Activated CD4-positive, CD25-positive, alpha-beta regulatory T cell (primary cell): ENCODE measurements around the gene HGFAC.
"Not testable (repeated sequence)": the region's sequence is repeated elsewhere in the genome, so short reads cannot be mapped to it uniquely, and the experiment has no call there.

Experiments used
- DNase-seq, 4 experiments: peaks; one replicate each; lab custom pipeline; 2025; lab: John Stamatoyannopoulos, UW

The HGFAC gene

DNA sequence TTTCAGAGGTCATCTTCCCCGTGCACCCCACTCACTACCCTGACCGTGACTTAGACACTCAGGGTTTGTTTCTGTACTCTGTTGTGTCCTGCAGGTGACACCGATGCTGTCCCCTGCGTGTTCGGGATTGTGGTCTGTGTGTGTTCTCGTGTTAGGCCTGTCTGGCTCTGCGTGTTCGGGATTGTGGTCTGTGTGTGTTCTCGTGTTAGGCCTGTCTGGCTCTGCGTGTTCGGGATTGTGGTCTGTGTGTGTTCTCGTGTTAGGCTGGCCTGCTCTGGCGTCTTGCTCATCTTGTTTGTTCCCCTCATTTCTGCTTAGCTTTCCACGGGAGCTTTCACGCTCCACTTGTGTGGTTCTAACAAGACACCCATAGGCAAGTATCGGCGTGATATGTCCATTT lies 30.6 kb upstream of the HGFAC start:
- DNase-seq = not testable (repeated sequence)

DNA sequence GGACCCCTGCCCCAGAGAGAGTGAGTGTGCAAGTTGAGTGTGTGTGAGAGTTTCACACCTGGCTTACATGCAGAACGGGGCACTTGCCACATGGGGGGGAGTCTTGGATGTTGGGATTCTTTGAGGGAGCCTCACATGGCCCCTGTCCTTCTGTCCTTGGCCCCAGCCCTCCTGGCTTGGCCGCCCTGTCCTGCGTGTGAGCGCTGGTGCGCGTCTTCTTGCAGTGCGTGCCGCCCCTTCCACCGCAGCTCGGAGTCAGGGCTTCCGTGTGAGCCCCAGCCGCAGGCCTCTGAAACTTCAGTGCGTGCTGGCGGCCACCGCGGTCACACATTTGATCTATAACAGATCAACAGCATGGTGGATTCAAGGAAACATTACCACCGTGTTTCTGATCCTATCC lies 30.1 kb upstream of the HGFAC start:
- no peak for DNase-seq

DNA sequence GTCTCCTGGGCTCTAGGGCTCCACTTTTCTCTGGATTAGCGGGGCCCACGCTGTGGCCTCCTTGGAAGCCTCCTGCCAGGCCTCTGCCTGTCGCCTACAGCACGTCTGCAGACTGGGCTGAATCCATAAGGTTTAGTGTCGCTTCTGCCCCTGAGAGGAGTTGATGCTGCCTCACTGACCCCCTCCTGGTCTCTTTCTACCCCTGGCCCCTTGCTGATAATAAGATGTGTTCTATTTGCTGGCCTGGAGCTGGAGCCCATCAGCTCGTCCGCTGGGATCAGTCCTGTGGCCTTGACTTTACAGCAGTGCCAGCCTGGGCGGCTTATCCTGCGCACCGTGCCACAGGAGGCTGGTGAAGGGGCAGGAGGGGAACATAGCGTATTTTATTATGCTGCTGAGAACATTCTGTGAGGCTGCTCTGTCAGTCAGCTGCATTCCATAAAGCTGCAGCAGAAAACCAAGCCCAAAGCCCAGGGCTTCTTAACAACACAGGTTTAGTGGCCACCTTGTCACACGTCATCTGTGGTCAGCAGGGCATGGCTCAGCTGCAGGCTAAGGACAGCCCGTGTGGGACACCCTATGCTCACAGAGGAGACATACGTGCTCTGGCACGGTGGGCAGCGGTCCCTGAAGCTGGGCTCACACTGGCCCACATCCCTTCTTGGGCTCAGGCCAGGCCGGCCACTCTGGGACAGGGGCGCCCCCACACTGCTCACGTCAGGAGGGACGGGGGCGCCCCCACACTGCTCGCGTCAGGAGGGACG lies 29.3 kb upstream of the HGFAC start:
- DNase-seq = no peak

DNA sequence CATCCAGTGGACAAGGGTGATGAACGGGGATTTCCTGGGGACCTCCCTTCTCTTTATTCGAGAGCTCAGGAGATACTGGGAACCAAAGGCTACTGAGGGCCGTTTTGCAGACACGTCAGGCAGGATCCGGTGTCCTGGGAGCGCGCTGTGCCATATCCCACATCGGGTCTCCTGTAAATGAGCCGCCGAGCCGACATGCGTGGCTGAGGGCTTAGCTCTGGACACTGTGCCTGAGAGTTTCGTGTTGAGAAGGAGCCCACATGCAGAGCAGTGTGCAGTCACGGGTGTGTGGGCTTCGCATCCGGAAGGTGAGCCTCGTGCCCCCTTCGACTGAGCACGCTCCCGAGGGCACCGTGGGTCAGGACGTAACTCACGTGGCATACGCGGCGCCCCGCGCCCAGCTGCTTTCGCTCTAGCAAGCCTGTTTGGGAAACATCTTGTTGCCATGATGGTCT lies 28.5 kb upstream of the HGFAC start:
- no peak for DNase-seq

DNA sequence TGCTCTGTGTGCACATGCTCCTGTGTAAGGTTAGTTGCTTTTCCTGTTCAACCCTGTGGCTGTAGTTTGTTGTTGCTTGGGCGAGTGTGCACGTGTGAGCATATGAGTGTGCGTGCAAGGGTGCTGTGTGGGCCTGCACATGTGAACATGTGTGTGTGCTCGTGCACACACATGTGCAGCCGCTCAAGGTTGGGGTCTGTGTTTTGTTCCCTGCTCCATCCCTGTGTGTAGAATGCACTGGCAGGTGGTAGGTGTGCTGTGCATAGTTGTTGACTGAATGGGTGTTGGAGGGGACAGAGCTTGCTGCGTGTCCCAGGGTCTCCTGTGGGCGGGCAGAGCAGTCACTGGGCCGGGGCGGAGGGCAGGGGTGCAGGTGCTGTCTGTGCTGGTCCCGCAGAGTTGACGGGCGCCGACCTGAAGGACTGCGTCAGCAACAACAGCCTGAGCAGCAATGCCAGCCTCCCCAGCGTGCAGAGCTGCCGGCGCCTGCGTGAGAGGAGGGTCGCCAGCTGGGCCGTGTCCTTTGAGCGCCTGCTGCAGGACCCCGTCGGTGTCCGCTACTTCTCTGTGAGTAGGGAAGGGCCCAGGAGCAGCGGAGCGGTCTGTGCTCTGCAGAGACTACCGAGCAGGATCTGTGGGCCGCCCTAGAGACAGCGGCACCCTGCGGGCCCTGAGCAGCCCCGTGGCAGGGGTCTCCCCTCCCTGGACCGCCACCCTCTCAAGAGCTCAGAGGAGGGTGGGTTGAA lies 27.9 kb upstream of the HGFAC start:
- no peak for DNase-seq

DNA sequence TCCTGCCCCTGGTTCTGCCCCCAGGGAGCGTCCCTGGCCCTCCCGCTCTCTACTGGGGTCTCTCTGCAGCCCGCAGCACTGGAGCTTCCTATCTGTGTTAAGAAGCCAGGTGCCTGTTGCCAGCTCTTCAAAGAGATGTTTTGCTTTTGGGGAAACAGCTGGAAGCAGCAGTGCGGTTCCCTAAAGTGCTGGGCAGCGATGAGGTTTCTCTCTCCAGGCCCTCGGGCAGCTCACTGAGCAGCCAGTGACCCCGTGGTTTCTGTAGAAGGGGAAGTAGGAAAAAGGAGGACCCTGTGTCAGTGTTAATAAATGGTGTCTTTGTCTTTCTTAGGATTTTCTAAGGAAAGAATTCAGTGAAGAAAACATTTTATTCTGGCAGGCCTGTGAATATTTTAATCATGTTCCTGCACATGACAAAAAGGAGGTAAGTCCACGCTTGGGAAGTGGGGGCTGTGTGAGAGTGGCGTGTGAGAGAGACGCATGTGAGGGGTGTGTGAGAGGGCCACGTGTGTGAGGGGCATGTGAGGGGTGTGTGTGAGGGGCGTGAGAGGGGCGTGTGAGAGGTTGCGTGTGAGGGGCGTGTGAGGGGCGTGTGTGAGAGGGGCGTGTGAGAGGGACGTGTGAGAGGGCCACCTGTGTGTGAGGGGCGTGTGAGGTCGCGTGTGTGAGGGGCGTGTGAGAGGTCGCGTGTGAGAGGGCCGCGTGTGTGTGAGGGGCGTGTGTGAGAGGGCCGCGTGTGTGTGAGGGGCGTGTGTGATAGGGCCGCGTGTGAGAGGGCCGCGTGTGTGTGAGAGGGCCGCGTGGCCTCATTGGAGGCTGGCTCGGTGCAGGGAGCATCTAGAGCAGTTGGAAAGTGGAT lies 27.1 kb upstream of the HGFAC start:
- no peak for DNase-seq

DNA sequence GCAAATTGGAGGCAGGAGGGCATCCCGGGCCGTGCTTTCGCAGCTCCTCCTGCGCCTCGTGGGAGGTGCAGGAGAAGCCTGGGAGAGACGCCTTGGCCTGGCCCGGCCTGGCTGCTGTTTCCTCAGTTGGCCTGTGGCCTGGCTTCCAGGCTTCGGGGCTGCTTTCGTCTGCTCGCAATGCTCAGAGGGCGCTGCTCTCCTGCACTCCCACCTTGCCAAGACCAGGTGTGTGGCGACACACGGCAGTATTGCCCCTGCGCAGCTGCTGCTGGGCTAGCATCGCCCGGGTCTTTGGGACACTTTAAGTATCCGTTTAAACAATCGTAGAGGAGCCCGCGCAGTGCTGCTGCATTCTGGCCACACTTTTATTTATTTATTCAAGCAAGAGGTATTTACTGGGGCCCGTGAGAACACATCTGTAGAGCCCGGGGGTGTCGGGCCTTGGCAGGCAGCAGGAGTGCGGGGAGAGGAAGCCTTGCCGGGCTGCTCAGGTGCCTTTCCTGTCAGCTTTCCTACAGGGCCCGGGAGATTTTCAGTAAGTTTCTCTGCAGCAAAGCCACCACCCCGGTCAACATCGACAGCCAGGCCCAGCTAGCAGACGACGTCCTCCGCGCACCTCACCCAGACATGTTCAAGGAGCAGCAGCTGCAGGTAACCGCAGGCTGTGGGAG lies 26.2 kb upstream of the HGFAC start:
- no peak for DNase-seq

DNA sequence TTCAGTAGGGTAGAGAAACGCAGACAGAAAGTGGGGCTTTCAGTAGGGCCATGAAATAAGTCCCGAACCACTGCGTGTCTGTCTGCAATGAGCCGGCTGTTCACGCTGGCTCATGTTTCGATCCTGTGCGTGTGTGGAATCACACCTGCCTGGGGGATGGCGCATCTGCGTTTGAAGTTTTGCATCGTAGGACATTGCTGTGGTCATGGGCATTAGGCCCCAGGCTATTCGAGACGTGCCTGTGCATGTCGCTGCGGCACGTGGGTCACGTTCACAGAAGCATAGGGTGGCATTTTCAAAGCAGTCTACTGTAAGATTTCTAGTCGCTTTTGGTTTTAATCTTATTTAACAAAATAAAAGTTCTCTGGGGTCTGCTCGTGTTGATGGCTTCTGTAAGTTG lies 25.5 kb upstream of the HGFAC start:
- no peak for DNase-seq

DNA sequence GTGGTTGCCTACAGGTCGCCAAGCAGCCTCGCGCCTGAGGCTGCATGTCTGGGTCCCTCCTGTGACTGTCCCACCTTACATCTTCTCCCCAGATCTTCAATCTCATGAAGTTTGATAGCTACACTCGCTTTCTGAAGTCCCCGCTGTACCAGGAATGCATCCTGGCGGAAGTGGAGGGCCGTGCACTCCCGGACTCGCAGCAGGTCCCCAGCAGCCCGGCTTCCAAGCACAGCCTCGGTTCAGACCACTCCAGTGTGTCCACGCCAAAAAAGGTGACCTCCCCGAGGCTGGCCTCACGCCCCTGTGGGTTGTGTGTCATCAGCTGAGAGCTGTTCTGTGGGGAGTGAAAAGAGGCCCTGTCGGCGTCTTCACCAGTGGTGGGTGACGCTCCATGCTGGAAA lies 24.9 kb upstream of the HGFAC start:
- DNase-seq = no peak

DNA sequence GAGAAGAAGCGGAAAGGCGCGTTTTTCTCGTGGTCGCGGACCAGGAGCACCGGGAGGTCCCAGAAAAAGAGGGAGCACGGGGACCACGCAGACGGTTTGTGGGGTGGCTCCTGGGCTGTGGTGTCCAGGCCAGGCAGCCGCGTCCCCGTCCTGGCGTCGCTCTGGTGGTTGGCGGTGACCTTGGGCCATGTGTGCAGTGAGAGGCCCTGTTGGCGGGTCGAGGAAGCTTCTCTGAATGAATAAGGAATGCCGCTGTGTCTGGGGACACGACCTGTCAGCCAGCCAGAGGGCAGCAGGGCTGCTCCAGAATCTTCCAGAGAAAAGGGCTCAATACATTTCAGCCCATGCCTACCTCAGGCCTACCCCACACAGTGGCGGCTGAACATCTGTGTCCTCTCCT lies 24.3 kb upstream of the HGFAC start:
- DNase-seq = no peak

DNA sequence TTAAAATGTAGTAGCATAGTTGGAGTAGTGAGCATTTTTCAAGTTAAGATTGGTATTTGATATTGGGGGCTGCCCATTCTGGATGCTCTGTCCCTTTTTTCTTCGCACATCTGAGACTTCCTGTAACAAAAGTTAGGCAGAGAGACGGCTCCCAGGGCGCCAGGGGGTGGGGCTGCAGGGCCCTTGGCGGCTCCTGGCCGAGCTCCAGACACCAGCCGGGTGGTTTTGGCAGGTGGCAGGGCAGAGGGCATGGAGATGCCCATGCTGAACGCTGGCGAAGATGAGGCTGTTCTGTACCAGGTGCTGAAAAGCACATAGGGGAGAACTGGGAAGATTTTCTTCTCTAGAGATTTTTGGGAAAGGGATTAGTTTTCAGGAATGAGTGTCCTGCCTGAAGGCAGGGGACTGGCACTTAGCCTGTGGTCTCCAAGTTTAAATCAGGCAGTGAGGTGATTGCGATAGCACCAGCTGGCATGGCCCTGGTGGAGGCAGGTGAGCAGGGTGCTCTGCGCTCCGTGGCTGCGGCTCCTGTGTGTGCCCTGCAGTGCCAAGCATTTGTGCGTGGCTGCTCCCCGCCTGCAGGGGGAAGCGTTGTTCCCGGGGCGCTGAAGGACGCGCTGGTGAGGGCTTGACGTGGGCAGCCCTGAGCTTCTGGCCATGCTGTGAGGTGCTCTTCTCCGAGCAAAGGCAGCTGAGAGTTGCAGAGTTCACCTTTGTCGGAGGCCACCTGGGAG lies 23.6 kb upstream of the HGFAC start:
- no peak for DNase-seq

DNA sequence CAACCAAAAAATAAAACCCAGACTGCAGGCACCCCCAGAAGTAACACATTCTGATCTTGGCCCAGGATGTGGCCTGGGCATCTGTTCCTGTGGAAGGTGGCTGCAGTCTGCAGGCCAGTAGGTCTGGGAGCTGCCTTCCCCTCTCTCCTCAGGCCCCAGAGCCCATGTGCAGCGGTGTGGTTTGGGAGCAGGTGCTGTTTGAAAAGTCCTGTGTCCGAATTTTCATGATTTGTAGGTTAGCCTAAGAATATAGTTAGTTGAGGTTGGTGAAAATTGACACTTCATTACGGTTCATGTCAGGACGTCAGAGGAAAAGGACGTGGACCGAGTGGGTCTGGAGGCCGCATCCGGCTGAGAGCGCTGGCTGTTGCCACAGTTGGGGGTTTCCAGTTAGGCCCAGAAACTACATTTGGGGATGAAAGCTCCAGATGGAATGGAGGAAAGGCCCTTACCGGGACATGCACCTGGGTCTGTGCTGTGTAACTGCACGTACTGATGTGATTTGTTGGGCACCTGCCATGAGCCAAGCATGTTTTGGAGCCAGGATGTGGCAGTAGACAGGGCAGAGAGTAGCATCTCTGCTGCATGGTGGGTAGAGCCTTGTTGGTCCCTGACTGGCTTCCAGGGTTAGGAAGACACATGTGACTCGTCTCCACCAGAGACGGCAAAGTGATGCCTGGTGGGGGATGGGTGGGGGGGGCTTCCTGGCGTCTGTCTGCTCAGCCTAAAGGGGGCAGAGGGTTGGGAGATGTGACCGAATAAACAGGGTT lies 21.7 kb upstream of the HGFAC start:
- DNase-seq = no peak

DNA sequence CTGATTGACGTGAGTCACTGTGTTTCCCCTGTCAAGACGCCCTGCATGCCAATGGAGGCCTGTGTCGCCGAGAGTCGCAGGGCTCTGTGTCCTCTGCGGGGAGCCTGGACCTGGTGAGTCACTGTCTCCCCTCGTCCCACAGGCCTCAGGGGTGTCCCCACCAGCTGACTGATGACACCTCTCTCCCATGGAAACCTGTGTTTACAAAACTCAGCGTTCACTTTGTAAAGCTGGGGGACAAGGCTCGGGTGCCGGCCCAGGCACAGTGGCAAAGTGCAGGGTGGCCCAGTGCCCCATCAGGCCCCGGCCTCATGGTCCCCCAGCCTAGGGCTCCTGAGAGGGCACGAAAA lies 21.2 kb upstream of the HGFAC start:
- DNase-seq = no peak

DNA sequence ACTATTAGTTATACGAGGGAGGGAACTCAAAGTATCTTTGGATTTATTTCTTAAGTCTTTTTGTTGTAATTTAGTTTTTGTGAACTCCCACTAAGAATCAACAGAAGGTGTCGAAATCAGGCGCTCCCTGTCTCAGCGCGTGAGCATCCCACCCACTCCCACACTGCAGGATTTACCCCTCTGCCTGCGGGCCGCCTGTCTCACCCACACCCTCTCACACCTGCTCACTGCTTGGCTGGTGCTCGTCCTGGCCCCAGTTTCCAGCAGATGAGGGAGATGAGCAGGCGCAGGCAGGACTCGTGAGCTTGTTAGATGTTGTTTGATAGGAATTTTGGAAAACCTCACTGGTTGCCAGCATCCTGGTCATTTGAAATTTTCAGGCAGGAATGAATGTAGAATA lies 20.8 kb upstream of the HGFAC start:
- DNase-seq = no peak

DNA sequence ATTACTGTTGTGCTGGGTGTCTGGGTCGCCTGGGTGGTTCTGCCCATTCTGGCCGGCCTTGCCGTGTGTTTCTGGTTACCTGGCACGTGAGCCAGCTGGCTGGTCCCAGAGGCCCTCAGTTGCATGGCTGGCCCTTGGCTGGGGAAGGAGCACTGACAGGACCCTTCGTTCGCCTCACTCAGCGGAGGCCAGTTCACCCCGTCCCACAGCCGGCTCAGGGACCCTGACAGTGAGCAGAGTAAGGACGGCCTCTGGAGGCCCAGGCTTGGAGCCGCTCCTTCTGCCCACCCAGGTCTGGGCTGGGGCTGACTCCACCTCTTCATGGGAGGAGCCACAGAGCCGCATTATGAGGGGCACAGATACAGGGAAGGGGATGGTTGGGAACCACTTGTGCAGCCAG lies 20.3 kb upstream of the HGFAC start:
- DNase-seq = no peak

DNA sequence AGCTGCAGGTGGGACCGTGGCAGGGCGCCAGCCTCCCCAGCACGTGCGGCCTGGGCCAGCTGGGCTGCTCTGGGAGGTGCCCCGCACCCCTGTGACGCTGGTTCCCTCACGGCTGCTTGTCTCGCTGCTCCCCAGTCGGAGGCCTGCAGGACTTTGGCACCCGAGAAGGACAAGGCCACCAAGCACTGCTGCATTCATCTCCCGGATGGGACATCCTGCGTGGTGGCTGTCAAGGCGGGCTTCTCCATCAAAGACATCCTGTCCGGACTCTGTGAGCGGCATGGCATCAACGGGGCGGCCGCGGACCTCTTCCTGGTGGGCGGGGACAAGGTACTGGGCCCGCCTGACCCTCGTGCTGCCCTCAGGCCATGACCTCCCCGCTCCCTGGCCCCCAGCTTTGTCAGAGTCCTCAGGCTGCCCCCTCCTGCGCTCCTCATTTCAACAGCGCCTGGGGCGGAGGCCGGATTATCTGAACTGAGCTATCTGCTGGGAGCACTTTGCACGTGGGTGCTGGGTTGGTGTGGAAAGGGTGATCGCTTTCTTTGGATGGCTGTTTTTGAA lies 19.4 kb upstream of the HGFAC start:
- DNase-seq = no peak

DNA sequence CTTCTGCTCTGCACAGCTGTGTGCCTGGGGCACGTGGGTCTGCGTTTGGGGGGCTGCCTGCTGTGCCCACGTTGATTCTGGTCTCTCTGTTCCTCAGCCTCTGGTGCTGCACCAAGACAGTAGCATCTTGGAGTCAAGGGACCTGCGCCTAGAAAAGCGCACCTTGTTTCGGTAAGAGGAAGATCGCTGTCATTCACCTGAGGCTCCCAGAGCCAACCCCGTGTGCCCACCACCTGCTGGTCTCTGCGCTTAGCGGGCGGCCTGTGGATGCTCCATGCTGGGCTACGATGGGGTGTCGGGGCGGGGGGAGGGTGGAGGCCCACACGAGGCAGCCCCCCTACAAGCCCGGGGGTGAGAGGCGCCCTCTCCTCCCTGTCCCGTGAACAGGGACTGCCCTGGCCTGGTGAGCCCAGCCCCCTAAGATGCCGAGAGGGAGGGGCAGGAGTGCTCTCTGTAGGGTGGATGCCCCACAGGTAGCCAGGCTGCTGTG lies 18.9 kb upstream of the HGFAC start:
- no peak for DNase-seq

DNA sequence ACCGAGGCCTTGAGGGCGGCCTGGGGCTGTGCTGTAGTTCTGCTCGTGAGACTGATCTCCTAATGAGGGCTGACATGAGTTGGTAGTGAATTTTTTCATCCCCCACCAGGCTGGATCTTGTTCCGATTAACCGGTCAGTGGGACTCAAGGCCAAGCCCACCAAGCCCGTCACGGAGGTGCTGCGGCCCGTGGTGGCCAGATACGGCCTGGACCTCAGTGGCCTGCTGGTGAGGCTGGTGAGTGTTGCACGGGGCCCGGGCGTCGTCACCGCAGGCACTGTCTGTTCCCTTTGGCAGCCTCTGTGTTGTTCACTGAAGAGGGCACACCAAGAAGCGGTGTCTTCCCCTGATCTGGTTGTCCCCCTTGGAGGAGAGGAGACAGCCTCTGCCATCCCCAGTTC lies 18.4 kb upstream of the HGFAC start:
- DNase-seq = no peak

DNA sequence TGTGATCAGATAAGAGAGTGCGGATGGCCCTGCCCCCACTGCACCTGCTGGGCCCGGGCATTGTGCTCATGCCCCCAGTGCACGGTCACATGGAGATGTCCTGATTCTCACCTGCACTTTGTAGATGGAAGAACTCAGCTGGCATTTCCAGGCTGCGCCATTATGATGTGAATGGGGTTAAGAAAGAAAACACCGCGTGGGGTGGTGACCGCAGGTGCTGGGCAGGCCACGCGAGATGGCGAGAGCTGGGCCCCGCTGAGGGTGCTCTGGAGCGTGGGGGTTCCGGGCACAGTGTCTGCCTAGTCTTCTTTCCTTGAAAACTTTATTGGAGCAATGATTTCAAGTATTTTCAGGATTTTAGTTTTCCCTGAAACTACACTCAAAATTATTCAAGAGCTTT lies 17.8 kb upstream of the HGFAC start:
- no peak for DNase-seq

DNA sequence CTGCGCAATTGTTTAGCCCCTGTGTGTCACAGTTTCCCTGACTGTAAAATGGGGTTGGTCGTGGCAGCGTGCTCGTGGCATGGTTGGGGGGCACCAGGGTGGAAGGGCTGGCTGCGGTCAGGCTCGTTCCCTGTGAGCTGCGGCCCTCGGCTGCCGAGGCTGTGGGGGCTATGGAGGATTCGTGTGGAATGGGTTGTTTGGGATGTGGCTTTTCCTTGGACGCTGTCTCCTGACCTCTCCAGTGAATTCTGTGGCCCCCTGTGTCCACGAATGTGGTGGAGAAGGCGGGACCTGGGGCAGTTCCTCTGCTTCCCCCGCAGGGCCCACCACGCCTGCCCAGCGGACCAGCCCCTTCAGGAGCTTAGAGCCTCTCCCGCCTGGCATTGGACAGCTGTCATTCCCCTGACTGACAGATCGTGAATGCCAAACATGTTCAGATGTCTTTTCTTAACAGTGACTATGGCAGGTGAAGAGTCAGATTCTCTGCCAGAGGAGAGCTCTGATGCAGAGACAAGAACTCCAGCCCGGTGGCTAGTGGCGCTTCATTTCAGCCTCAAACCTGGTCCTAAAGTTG lies 17.2 kb upstream of the HGFAC start:
- no peak for DNase-seq
